Activated T-helper 1 cell treated with anti-CD3 and anti-CD28 coated beads, Interleukin-2, amount 50 U/mL, for 16 hours (primary cell): ENCODE results near the gene UBE2E1.
A peak's percentile ranks its signal among the peaks of the same experiment; 100 is the strongest.

Experiments used
- DNase-seq, 2 donors: peaks; one replicate each; pipeline ENCODE4 v3.0.0-alpha.2; 2020; ENCODE audit warnings: low read depth in 1 of 2, low spot score in 1 of 2

The UBE2E1 gene

DNA sequence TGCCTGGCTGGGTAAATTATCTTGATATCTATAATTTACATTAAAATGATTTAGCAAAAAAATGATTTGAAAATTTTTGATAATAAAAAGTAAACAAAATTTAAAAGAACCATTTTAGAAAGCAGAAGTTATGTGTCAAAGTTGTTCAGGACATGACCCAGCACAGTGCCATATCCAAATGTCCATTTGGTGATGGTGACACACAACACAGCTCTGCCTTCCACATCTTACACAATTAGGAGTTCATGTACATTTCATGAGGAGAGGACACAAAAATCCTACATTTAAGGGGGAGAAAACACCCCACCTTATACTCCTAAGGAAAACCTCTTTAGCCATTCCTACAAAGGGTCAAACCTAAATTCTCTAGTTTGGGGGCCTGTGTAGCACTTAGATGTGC is 10.7 kb upstream of the UBE2E1 start:
- no peak for DNase-seq

DNA sequence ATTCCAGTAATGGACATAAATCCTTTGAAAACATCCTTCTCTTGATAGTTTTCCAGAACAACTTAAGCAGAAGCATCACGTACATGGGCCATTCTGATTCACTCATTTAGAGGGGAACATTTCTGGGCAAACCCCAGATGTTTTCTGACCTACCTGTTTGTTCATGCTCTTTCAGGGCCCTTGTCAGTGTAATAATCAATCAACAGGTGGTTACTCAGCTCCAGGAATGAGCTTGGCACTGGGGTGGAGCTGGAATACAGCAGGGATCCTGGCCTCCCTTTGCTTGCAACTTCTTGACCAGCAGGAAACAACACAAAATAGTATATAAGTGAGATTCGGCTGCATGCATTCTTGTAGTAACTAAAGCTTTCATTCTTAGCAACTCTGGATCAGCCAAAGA is 9.2 kb upstream of the UBE2E1 start:
- DNase-seq, result no peak

DNA sequence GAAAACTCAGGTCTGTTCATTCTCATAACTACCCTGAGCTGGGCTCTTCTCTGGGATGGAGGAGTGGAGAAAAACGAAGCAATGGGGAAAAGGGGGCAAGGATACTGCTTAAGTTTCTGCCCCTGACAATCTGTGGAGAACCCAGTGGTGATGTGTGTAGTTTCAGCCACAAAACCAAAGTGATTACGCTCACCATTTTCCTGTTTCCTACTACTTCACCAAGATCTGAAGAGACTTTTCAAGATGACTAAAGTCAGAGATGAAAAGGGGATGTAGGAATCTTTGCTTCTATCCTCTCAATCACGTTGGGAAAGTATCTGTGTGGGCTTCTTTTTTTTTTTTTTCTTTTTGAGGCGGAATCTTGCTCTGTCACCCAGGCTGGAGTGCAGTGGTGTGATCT is 8.3 kb upstream of the UBE2E1 start:
- no peak for DNase-seq

DNA sequence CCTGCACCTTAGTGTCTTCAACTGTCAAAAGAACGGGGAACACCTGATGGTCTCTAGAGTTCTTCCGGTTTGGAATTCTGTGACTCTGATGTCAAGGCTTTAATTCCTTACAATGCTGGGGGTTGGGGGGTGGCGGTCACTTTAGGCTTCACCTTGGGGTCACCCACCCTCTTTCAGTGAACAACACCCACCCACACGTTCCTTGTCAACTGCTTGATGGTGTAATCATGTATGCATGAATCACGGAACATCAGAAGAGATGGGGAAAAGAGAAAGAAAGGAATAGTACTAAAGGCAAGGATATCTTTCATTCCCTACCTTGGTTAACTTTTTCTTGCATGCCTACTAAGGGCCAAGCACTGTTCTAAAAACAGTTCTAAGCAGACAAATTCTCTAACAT is 7.3 kb upstream of the UBE2E1 start:
- DNase-seq, result no peak

DNA sequence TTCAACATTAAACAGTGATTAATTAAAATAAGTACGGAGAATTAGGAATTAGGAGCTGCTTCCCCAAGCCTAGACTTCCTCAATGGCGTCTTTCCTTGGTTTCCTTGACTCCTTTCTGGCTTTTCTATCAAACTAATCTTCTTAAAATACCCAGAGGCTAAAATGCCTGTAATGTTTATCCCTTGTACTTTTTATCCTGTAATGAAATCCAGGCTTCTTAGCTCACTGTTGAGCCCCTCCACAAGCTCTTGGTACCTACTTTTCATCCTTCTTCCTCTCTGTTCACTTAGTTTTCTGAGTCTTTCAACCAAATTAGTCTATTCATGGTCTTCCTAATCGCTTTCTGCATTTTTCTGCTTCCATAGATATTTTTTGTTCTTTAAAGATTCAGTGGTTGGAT is 6.9 kb upstream of the UBE2E1 start:
- DNase-seq, result no peak

DNA sequence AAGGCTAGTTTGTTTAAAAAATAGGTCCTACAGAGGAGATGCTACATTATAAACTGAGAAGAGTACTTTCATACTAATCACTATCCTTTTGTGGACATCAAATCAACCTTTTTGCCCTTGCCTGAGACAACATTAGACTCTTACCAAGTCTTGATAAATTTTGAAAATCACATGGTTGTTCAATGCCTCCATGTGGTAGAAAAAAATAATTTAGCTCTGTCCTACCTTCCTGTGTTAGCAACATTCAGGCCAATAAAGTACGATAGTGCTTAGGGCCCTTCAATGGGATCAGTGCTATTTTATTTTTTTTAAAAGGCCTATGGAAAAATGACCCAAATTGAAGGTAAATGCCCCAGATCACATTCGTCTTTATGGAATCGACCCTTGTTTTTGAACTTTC is 5.0 kb upstream of the UBE2E1 start:
- DNase-seq, result no peak

DNA sequence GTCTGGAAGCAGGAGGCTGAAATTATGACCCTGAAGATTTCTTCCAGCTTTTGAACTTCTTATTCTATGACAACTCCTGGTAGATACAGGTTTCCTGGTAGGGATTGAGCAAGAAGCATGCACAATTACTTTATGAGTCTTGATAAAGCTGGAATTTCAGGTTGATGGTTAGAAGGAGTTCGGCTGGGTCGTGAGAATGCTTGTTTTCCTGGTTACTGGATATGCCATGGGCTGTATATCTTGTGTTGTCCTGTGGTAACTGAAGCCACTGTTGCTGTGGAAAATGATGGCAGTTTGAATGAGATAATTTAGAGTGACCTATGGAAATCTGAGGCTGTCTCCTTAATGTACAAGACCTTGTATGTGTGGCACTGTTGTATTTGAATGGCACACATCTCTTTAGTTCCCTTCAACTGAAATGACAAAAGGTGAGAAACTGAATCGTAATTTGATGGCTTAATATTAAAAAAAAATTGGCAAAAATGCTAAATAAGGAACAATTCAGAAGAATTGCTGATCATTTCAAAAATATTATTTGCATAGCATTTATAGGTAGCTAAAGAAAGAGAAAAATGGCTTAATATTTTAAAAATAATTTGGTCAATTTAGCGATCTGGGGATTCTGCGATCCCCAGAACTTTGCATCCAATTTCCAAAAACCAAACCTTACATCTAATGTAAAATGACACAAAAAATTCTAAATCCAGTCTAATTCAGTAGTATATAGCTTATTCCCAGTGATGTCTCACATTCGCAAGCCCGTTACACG is 1.1 kb upstream of the UBE2E1 start:
- no peak for DNase-seq

DNA sequence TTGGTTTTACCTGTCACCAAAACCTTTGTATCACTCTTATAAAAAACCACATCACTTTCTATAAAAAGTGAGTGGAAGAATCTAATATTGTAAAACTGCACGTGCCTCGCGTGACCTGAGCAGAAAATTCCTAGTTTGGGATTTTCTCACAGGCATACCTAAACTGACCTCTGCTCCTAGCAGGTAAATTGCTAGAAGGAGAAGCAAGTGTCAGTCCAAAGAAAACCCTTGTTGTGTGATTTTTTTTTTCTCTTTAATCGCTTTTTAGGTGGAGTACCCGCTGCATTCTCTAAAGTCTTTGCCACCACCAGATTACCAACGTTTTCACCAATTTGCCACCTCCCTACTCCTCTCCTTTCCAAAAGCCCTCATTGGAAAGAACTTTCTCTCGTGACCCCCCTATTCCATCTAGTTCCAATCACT is 534 bp upstream of the UBE2E1 start:
- DNase-seq, result no peak

DNA sequence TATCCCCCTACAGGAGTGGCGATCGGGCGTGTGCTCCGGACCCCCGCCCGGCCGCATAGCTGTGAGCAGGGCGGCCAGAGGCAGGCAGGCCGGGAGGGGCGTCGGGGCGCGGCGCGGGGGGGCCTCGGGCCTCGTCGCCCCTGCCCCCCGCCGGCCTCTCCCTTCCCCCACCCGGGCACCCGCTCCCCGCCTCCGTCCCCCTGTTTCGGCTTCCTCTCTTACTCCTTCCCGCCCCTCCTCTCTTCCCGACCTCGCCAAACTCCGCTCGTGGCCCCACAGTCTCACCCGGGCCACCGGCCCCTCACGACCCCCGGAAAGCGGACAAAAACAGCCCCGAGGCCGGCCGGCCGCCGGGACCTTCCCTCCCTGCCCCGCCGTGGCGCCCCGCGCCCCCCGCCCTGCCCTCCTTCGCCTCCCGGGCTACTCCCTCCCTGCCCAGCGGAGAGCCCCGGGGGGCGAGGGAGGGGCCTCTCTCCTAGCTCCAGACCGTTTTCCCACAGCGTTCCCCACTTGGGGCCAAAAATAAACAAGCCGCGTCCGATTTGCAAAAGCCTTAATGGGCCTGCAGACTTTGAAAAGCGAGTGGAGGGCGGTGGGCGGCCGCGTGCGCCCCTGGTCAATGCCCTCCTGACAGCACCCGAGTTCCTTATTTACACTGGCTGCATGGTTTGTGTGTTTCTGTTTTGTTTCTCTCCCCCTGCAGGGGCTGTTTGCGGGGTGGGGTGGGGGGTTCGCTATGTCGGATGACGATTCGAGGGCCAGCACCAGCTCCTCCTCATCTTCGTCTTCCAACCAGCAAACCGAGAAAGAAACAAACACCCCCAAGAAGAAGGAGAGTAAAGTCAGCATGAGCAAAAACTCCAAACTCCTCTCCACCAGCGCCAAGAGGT is 1.0 kb downstream of the UBE2E1 start:
- no peak for DNase-seq

DNA sequence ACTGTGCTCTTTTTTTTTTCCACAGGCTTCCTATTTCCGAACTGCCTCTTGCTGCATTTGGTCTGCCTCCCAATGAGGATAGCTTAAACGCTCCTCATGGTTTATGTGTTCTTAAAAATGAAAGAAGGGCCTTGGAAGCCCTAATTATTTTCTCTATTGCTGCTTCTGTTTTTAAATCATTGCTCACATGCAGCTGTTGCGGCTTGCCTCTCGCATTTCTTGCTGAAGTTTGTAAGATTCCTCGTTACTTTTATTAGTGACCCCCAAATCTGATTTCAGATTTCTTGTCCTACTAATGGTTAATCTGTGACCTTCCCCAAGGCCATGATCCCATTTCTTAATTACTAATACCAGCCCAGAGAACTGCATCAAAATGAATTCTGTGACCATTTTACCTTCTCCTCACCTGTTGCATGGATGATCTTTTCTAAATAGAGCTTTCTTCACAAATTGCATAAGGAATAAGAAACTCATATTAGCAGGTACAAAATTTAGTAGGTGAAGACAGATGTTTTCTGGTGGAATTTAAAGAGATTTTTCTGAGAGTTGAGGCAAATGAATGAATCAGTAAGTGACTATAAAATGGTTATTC is 1.8 kb downstream of the UBE2E1 start:
- DNase-seq, result no peak

DNA sequence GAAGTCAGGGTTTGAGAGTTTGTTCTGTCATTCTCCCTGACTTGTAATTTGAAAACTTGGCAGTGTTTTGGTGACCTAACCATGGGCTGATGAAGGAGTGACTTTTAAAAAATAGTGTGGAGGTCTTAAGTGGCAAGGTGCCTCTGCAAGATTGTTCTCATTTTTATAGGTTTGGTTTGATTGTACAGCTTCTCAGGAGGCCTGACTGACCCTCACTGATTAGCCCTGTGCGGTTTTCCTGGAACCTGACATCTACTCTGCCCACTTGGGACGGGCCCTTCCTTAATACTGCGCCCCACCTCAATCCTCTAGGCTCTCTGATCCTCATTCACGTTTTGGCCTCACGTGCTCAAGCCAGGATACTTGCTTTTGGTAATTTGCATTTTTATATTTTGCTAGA is 2.8 kb downstream of the UBE2E1 start:
- DNase-seq, result no peak

DNA sequence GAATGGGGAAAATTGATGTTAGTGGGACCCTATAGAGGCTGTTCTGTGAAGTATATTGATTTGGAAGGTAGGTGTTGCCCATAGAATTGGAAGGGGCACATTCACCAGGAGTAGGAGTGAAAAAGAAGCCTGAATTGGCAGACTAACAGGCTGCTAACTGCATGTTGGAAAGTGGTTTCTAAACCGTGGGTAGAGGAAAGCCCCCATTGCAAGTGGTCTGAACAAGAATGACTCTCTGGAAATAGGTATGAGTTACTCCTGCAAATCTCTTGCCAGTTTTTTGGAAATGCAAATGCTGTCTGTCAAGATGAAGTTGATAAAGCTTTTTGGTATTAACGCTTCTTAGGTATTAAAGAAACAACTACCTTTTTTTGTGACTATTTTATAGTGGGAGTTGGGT is 3.5 kb downstream of the UBE2E1 start:
- DNase-seq, result no peak

DNA sequence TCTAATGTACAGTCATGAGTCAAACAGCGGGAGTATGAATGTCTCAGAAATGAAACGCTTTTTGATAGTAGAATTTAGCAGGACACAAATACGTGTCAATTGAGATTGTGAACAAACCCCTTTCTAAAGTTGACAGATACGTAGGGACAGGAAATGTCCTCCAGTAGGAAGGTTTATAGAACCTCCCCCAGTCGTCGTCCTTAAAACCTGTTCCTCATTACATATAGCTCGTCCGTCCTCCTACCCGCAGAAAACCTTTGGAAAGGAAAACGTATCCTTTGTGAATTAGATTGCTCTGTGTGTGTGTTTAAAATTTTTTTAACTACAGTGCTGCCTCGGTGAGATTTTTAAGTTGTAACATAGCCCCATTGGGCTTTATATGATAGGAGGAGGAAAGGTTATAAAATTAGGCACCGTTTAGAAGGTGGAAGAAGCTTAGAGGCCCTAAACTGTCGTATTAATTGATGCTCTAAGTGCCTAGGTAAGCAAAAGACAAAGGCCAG is 4.1 kb downstream of the UBE2E1 start:
- DNase-seq, result no peak

DNA sequence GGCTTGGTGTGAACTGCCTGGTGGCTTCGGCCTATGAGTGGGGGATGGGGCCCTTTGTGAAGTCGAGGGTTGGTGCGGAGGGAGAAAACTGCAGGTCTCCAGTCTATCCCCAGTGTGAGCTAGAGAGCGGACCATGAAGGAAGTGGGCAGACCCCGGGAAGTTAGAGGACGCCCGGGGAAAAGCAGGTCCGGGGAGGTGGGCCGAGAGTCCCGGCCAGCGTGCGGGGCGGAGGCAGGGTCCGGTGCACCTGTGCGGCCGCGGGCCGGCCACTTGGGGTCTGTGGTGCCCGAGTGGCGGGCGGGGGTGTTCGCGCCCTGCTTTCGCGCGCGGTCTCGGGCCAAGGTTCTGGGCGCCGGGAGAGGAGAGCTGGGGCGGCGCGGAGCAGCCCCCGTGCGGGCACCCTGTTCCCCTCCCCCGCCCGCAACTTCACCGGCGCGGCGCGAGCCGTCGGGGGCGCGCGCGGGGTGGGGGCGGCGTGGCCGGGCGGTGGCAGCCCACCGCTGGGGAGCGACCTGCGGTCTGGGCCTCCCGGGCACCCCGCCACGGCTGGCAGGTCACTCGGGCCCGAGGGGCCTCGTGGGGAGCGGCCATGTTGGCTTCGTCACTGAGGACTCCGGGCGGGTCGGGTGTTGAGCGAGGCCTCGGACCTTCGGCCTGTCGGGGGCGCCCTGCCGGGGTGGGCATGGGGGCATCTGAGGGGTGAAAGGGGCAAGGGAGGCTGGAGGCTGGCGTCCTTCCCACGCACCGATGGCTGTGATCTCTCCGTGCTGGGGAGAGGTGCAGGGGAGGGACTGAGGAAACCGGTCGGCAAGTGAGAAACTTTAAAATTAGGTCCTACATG is 4.8 kb downstream of the UBE2E1 start:
- DNase-seq, result peak in 1 of 2 donors; percentile 23

DNA sequence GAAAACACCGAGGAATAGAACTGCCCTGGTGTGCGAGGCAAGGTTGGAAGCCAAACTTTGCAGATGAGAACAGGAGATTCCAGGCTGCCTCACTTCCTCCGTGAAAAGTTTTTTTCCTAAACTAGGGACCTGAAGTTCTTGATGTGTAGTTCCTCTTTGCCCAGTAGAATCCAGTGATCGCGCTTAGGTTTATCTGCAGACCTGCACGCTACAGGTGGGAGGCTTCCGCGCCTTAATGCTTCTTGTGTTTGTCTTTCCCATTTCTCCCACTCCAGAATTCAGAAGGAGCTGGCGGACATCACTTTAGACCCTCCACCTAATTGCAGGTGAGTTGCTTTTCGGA is 5.4 kb downstream of the UBE2E1 start:
- no peak for DNase-seq

DNA sequence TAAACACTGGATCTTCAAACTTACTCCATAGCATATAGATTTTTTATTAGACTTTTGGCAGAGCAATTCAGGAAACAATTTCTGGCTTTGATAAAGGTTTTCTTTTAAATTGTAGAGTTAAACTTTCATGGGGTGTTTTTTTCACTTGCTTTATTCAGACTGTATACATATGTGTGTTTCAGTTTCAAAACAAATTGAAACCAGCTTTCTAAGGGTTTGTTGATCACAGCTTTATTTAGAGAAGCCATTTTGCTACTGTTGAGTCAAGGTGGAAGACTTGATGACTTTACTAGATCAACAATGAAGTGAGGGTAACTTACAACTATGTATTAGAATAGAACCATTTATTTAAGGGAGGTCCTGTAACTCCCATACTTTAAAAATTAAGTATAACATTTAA is 6.2 kb downstream of the UBE2E1 start:
- DNase-seq, result no peak

DNA sequence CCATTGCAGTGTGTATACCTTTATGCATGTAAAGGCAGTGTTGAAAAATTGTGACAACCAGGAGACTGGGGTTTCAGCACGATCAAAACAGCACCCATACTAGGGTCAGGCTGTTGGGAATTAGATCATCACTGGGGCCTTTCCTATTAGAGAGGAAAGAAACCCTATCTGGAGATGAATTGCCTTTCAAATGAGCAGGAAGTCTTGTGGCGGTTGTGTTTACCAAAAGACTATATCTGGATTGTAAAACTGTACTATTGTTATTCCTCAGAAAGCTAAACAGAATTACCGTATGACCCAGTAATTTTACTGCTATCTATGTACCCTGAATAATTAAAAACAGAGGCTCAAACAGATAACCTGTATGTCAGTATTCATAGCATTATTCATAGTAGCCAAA is 10.1 kb downstream of the UBE2E1 start:
- DNase-seq, result no peak

DNA sequence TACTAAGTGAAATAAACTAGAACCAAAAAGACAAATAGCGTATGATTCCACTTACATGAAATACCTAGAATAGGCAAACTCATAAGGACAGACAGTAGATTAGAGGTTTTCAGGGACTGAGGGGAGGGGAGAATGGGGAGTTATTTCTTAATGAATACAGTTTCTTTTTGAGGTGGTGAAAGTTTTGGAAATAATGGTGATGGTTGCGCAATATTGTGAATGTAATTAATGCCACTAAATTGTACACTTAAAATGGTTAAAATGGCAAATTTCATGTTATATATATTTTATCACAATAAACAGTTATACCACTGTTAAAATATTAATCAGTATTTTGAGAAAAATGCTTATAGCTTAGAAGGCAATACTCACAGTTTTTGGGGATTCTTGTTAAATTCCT is 11.0 kb downstream of the UBE2E1 start:
- DNase-seq, result no peak

DNA sequence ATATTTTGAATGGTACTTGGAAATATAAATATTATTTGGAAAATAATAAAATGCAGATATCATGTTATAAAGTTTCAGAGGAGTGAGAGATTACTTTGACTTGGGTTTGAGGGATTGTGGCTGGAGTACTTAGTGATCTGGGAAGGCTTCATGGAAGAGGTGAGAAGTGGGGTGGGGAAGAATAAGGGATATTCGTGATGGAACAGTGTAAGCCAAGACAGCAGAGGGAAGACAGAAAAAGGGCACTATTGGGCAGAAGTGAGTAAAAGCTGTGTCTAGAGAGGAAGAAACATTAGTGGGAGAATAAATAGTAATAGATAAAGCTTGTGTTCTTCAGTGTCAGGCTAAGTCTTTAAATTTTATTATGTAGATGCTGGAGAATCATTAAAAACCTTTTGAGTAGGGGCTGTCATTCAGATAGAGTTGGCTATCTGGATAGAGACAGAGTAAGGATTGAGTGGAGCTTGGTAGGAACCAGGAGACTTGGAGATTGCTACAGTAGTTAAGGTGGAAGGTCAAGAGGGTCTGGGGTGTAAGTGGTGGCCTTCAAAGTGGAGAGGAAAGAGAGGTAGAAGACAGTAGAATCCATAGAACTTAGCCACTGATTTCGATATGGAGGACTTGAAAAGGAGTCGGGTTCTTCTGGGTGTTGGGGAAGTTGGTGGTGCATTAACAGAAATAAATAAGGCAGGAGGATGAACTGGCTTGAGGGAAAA is 11.9 kb downstream of the UBE2E1 start:
- no peak for DNase-seq

DNA sequence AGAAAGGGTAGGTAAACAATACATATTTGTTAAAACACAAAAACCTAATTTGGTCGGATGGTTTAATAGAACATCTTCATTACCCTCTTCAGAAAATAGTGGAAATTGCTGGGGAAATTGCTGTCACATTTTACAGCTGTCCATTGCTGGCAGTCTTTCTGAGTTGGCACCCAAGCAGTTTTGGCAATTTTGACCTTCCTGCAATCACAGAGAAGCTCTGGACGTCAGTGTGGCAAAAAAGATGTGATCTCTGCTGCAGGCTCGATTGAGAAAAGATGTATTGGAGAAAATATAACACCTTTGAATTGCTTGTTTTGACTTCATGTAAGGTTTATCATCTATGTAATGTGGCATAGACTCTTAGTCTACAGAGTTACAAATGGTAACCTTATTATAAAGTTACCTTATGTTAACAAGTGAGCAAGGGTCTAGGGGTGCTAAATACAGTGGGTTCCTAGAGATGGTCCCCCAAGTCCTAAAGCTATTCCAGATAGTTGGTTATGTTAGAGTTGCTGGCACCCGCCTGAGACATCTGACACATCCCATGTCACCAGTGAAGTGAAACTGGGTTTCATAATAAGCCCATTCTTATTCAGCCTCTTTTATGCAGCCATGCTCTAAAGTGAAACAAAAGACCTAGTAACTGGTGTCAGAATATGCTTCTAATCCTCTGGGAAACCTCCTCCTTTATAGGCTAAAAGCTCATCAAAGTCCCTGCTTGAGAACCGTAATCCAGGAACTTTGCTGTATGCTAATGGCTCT is 14.0 kb downstream of the UBE2E1 start:
- DNase-seq, result no peak
